SK-N-SH treated with all-trans-retinoic acid at 6 μM for 48 hours (cell line): ENCODE measurements around the gene STOML2.

Source experiments
- ATAC-seq: fragments of 200-7000 bp; cut with Tn5 transposase; 3 replicates; pipeline ENCODE4 v1.9.1; 2020; ENCODE audit warnings: mild to moderate bottlenecking, moderate library complexity
- ARNTL ChIP-seq: fragments of 450-650 bp; formaldehyde crosslinking; IDR thresholded peaks from 2 replicates; pipeline ENCODE4 v1.5.0; 2020; ENCODE audit warnings: low read depth, mild to moderate bottlenecking, moderate library complexity, borderline replicate concordance
- BACH2 ChIP-seq: fragments of 250-450 bp; sonication (Bioruptor Pico); IDR thresholded peaks from 2 replicates; pipeline ENCODE4 v1.9.0; 2021; ENCODE audit warnings: mild to moderate bottlenecking, borderline replicate concordance
- CSDC2 ChIP-seq: fragments of 250-450 bp; sonication (Bioruptor Pico); IDR thresholded peaks from 2 replicates; pipeline ENCODE4 v1.5.0; 2020; ENCODE audit warnings: mild to moderate bottlenecking, moderate library complexity
- ESRRG ChIP-seq: fragments of 250-450 bp; sonication (Bioruptor Pico); IDR thresholded peaks from 2 replicates; pipeline ENCODE4 v1.6.1; 2021; ENCODE audit warnings: mild to moderate bottlenecking
- GLIS3 ChIP-seq: fragments of 250-450 bp; sonication (Bioruptor Pico); IDR thresholded peaks from 2 replicates; pipeline ENCODE4 v1.5.0; 2020; ENCODE audit warnings: mild to moderate bottlenecking, moderate library complexity
- ISL1 ChIP-seq: fragments of 250-450 bp; sonication (Bioruptor Pico); IDR thresholded peaks from 2 replicates; pipeline ENCODE4 v2.1.2; 2022; ENCODE audit warnings: mild to moderate bottlenecking, moderate library complexity
- OSR1 ChIP-seq: fragments of 250-450 bp; sonication (Bioruptor Pico); IDR thresholded peaks from 2 replicates; pipeline ENCODE4 v1.8.0; 2022; ENCODE audit warnings: moderate library complexity, mild to moderate bottlenecking, inconsistent platforms
- POU6F1 ChIP-seq: fragments of 250-450 bp; sonication (Bioruptor Pico); IDR thresholded peaks from 2 replicates; pipeline ENCODE4 v1.8.0; 2021; ENCODE audit warnings: low read depth, mild to moderate bottlenecking, moderate library complexity, borderline replicate concordance
- PPARA ChIP-seq: fragments of 250-450 bp; sonication (Bioruptor Pico); IDR thresholded peaks from 2 replicates; pipeline ENCODE4 v1.5.0; 2020; ENCODE audit warnings: mild to moderate bottlenecking, borderline replicate concordance
- RARB ChIP-seq: fragments of 250-450 bp; sonication (Bioruptor Pico); IDR thresholded peaks from 2 replicates; pipeline ENCODE4 v1.8.0; 2021; ENCODE audit warnings: mild to moderate bottlenecking, moderate library complexity
- SNAI2 ChIP-seq: fragments of 250-450 bp; sonication (Bioruptor Pico); IDR thresholded peaks from 2 replicates; pipeline ENCODE4 v1.5.0; 2020; ENCODE audit warnings: mild to moderate bottlenecking, moderate library complexity
- TCF4 ChIP-seq: fragments of 250-450 bp; sonication (Bioruptor Pico); IDR thresholded peaks from 2 replicates; pipeline ENCODE4 v1.8.0; 2021; ENCODE audit warnings: mild to moderate bottlenecking, moderate library complexity, borderline replicate concordance
- TOX ChIP-seq: fragments of 250-450 bp; sonication (Bioruptor Pico); IDR thresholded peaks from 2 replicates; pipeline ENCODE4 v1.8.0; 2021; ENCODE audit warnings: mild to moderate bottlenecking, moderate library complexity, borderline replicate concordance
- ZC3H10 ChIP-seq: fragments of 250-450 bp; sonication (Bioruptor Pico); IDR thresholded peaks from 2 replicates; pipeline ENCODE4 v1.5.1; 2021; ENCODE audit warnings: mild to moderate bottlenecking, moderate library complexity
- ZFP3 ChIP-seq: fragments of 250-450 bp; sonication (Bioruptor Pico); IDR thresholded peaks from 2 replicates; pipeline ENCODE4 v1.5.0; 2020; ENCODE audit warnings: mild to moderate bottlenecking, moderate library complexity
- ZFP30 ChIP-seq: fragments of 450-650 bp; formaldehyde crosslinking; IDR thresholded peaks from 2 replicates; pipeline ENCODE4 v1.5.0; 2022; ENCODE audit warnings: mild to moderate bottlenecking, moderate library complexity
- ZNF565 ChIP-seq: fragments of 450-650 bp; formaldehyde crosslinking; conservative IDR thresholded peaks from 2 replicates; pipeline ENCODE4 v1.5.0; 2020; ENCODE audit warnings: low read depth, mild to moderate bottlenecking, moderate library complexity
- ZNF70 ChIP-seq: fragments of 450-650 bp; formaldehyde crosslinking; IDR thresholded peaks from 2 replicates; pipeline ENCODE4 v1.5.0; 2020; ENCODE audit warnings: mild to moderate bottlenecking, moderate library complexity
- ZNF8 ChIP-seq: fragments of 450-650 bp; formaldehyde crosslinking; IDR thresholded peaks from 2 replicates; pipeline ENCODE4 v1.5.0; 2020; ENCODE audit warnings: mild to moderate bottlenecking, moderate library complexity
- TF ChIP-seq, protein P1 (sequence below): fragments of 250-450 bp; sonication (Bioruptor Pico); IDR thresholded peaks from 2 replicates; pipeline ENCODE4 v1.5.1; 2021; ENCODE audit warnings: mild to moderate bottlenecking, moderate library complexity
- TF ChIP-seq, protein P2 (sequence below): fragments of 250-450 bp; sonication (Bioruptor Pico); IDR thresholded peaks from 2 replicates; pipeline ENCODE4 v1.5.0; 2020; ENCODE audit warnings: mild to moderate bottlenecking, moderate library complexity
- TF ChIP-seq, protein P3 (sequence below): fragments of 250-450 bp; sonication (Bioruptor Pico); IDR thresholded peaks from 2 replicates; pipeline ENCODE4 v1.8.0; 2020; ENCODE audit warnings: mild to moderate bottlenecking, moderate library complexity, borderline replicate concordance
- TF ChIP-seq, protein P4 (sequence below): fragments of 250-450 bp; sonication (Bioruptor Pico); IDR thresholded peaks from 2 replicates; pipeline ENCODE4 v1.5.1; 2020; ENCODE audit warnings: low read depth, mild to moderate bottlenecking, moderate library complexity

The STOML2 gene

GRCh38 chr9:35079041-35079425, 23.9 kb downstream of the STOML2 start:
- ATAC-seq = peak; percentile 20
- no peak for TF ChIP-seq OSR1 (CRISPR knock-in tag)
- no peak for TF ChIP-seq TOX (CRISPR knock-in tag)
- TF ChIP-seq, protein P1, sequence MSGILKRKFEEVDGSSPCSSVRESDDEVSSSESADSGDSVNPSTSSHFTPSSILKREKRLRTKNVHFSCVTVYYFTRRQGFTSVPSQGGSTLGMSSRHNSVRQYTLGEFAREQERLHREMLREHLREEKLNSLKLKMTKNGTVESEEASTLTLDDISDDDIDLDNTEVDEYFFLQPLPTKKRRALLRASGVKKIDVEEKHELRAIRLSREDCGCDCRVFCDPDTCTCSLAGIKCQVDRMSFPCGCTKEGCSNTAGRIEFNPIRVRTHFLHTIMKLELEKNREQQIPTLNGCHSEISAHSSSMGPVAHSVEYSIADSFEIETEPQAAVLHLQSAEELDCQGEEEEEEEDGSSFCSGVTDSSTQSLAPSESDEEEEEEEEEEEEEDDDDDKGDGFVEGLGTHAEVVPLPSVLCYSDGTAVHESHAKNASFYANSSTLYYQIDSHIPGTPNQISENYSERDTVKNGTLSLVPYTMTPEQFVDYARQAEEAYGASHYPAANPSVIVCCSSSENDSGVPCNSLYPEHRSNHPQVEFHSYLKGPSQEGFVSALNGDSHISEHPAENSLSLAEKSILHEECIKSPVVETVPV (CRISPR knock-in tag) = no peak
- no peak for TF ChIP-seq ISL1 (CRISPR knock-in tag)
- TF ChIP-seq BACH2 = no peak
- no peak for TF ChIP-seq TCF4 (CRISPR knock-in tag)
- no peak for TF ChIP-seq ZNF565
- no peak for TF ChIP-seq PPARA
- no peak for TF ChIP-seq GLIS3 (CRISPR knock-in tag)
- no peak for TF ChIP-seq POU6F1 (CRISPR knock-in tag)
- no peak for TF ChIP-seq ZNF8 (CRISPR knock-in tag)
- no peak for TF ChIP-seq SNAI2
- no peak for TF ChIP-seq ZFP30 (CRISPR knock-in tag)
- TF ChIP-seq, protein P2, sequence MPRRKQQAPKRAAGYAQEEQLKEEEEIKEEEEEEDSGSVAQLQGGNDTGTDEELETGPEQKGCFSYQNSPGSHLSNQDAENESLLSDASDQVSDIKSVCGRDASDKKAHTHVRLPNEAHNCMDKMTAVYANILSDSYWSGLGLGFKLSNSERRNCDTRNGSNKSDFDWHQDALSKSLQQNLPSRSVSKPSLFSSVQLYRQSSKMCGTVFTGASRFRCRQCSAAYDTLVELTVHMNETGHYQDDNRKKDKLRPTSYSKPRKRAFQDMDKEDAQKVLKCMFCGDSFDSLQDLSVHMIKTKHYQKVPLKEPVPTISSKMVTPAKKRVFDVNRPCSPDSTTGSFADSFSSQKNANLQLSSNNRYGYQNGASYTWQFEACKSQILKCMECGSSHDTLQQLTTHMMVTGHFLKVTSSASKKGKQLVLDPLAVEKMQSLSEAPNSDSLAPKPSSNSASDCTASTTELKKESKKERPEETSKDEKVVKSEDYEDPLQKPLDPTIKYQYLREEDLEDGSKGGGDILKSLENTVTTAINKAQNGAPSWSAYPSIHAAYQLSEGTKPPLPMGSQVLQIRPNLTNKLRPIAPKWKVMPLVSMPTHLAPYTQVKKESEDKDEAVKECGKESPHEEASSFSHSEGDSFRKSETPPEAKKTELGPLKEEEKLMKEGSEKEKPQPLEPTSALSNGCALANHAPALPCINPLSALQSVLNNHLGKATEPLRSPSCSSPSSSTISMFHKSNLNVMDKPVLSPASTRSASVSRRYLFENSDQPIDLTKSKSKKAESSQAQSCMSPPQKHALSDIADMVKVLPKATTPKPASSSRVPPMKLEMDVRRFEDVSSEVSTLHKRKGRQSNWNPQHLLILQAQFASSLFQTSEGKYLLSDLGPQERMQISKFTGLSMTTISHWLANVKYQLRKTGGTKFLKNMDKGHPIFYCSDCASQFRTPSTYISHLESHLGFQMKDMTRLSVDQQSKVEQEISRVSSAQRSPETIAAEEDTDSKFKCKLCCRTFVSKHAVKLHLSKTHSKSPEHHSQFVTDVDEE (CRISPR knock-in tag) = no peak
- TF ChIP-seq, protein P3, sequence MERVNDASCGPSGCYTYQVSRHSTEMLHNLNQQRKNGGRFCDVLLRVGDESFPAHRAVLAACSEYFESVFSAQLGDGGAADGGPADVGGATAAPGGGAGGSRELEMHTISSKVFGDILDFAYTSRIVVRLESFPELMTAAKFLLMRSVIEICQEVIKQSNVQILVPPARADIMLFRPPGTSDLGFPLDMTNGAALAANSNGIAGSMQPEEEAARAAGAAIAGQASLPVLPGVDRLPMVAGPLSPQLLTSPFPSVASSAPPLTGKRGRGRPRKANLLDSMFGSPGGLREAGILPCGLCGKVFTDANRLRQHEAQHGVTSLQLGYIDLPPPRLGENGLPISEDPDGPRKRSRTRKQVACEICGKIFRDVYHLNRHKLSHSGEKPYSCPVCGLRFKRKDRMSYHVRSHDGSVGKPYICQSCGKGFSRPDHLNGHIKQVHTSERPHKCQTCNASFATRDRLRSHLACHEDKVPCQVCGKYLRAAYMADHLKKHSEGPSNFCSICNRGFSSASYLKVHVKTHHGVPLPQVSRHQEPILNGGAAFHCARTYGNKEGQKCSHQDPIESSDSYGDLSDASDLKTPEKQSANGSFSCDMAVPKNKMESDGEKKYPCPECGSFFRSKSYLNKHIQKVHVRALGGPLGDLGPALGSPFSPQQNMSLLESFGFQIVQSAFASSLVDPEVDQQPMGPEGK = no peak
- TF ChIP-seq CSDC2 (CRISPR knock-in tag) = no peak
- TF ChIP-seq, protein P4, sequence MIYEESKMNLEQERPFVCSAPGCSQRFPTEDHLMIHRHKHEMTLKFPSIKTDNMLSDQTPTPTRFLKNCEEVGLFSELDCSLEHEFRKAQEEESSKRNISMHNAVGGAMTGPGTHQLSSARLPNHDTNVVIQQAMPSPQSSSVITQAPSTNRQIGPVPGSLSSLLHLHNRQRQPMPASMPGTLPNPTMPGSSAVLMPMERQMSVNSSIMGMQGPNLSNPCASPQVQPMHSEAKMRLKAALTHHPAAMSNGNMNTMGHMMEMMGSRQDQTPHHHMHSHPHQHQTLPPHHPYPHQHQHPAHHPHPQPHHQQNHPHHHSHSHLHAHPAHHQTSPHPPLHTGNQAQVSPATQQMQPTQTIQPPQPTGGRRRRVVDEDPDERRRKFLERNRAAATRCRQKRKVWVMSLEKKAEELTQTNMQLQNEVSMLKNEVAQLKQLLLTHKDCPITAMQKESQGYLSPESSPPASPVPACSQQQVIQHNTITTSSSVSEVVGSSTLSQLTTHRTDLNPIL (CRISPR knock-in tag) = no peak
- TF ChIP-seq ESRRG = no peak
- no peak for TF ChIP-seq ZFP3 (CRISPR knock-in tag)
- TF ChIP-seq ZNF70 = no peak

DNA sequence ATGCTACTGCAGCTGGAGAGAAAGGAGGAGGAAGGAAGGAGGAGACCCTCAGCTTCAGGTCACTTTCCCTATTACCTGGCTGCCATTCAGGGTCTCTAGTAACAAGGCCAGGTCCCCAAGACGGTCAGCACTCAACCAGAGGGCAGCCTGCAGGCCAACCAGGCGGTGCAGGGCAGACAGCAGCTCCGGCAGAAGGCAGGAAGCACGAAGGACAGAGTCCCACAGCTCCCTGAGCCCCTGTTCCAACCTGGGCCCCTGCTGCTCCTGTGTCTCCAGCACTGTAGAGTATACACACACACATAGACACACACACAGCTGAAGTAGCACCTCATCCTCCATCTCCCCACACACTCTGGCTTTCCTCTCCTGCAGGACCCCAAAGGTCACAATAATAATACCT, 24.9 kb downstream of the STOML2 start:
- no peak for ATAC-seq
- no peak for TF ChIP-seq CSDC2 (CRISPR knock-in tag)
- TF ChIP-seq TCF4 (CRISPR knock-in tag) = no peak
- TF ChIP-seq, protein P1 (CRISPR knock-in tag) = no peak
- TF ChIP-seq ZNF8 (CRISPR knock-in tag) = no peak
- TF ChIP-seq OSR1 (CRISPR knock-in tag) = no peak
- TF ChIP-seq ZFP3 (CRISPR knock-in tag) = no peak
- TF ChIP-seq BACH2 = no peak
- TF ChIP-seq TOX (CRISPR knock-in tag) = no peak
- TF ChIP-seq, protein P2 (CRISPR knock-in tag) = no peak
- TF ChIP-seq RARB (CRISPR knock-in tag) = no peak
- no peak for TF ChIP-seq ISL1 (CRISPR knock-in tag)
- no peak for TF ChIP-seq ZC3H10 (CRISPR knock-in tag)
- TF ChIP-seq ZNF70 = no peak
- TF ChIP-seq POU6F1 (CRISPR knock-in tag) = no peak
- no peak for TF ChIP-seq ARNTL (CRISPR knock-in tag)
- no peak for TF ChIP-seq SNAI2
- no peak for TF ChIP-seq ZFP30 (CRISPR knock-in tag)
- TF ChIP-seq, all 23 proteins: peak for 0
